ENCODE results near the gene RPS8.

RPS8 gene

DNA sequence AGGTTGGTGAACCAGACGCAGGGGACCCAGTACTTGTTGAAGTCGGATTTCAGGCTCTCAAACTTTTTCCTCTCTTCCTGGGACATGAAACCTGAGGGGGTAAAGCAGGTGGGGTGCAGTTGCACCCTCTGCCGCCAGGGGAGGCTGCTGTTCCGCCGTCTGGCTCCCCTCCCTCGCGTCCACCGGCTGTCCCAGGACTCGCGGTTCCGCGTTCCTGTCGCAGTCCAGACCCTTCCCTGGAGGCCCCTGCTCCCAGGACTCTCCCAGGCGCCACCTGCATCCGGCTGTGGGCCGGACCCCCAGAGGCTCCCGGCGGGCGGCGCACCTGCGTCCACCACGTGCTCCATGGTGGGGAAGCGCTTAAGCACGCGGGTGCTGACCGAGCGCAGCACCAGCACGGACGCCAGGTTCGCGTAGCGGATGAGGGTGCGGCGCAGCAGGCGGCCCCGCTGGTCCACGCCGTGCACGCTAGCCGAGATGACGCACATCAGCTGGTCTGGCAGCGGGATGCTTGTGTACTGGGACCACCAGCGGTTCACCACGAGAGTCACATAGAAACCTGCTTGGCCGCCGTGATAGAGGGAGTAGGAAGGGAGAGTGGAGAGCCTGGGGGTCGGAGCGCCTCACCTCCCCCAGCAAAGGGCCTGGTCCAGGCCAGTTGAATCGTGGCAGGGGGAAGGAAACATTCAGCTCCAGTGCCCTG, 10.9 kb downstream of the RPS8 start (continued):
- TF ChIP-seq, protein P1, sequence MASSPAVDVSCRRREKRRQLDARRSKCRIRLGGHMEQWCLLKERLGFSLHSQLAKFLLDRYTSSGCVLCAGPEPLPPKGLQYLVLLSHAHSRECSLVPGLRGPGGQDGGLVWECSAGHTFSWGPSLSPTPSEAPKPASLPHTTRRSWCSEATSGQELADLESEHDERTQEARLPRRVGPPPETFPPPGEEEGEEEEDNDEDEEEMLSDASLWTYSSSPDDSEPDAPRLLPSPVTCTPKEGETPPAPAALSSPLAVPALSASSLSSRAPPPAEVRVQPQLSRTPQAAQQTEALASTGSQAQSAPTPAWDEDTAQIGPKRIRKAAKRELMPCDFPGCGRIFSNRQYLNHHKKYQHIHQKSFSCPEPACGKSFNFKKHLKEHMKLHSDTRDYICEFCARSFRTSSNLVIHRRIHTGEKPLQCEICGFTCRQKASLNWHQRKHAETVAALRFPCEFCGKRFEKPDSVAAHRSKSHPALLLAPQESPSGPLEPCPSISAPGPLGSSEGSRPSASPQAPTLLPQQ (tag by site-specific recombination; IDR thresholded peaks at IDR 0.05), result peak; percentile 84
- 0 out of 2 replicates have a peak, but pooled peaks have one; percentile 15 for TF ChIP-seq WT1 (tag by site-specific recombination; IDR thresholded peaks at IDR 0.05)
- TF ChIP-seq ZNF701 (tag by site-specific recombination; IDR thresholded peaks at IDR 0.05), result no peak
- peak; percentile 96 for TF ChIP-seq GLIS2 (tag by site-specific recombination; IDR thresholded peaks at IDR 0.05)
- no peak; the same call in 1 of the 2 replicates for TF ChIP-seq ZNF660 (tag by site-specific recombination; IDR thresholded peaks at IDR 0.05)
- TF ChIP-seq, protein P2, sequence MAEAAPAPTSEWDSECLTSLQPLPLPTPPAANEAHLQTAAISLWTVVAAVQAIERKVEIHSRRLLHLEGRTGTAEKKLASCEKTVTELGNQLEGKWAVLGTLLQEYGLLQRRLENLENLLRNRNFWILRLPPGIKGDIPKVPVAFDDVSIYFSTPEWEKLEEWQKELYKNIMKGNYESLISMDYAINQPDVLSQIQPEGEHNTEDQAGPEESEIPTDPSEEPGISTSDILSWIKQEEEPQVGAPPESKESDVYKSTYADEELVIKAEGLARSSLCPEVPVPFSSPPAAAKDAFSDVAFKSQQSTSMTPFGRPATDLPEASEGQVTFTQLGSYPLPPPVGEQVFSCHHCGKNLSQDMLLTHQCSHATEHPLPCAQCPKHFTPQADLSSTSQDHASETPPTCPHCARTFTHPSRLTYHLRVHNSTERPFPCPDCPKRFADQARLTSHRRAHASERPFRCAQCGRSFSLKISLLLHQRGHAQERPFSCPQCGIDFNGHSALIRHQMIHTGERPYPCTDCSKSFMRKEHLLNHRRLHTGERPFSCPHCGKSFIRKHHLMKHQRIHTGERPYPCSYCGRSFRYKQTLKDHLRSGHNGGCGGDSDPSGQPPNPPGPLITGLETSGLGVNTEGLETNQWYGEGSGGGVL (tag by site-specific recombination; IDR thresholded peaks at IDR 0.05), result peak; percentile 54; the same call in 1 of the 2 replicates
- TF ChIP-seq IKZF3 (tag by site-specific recombination; IDR thresholded peaks at IDR 0.05), result peak; percentile 97
- TF ChIP-seq ZNF561 (tag by site-specific recombination; IDR thresholded peaks at IDR 0.05; ENCODE audit: borderline replicate concordance), result peak; percentile 80; the same call in 1 of the 2 replicates
- TF ChIP-seq ZNF558 (tag by site-specific recombination; IDR thresholded peaks at IDR 0.05), result no peak
- peak; percentile 43; the same call in 1 of the 2 replicates for TF ChIP-seq ZBTB20 (tag by site-specific recombination; IDR thresholded peaks at IDR 0.05)
- TF ChIP-seq, protein P3, sequence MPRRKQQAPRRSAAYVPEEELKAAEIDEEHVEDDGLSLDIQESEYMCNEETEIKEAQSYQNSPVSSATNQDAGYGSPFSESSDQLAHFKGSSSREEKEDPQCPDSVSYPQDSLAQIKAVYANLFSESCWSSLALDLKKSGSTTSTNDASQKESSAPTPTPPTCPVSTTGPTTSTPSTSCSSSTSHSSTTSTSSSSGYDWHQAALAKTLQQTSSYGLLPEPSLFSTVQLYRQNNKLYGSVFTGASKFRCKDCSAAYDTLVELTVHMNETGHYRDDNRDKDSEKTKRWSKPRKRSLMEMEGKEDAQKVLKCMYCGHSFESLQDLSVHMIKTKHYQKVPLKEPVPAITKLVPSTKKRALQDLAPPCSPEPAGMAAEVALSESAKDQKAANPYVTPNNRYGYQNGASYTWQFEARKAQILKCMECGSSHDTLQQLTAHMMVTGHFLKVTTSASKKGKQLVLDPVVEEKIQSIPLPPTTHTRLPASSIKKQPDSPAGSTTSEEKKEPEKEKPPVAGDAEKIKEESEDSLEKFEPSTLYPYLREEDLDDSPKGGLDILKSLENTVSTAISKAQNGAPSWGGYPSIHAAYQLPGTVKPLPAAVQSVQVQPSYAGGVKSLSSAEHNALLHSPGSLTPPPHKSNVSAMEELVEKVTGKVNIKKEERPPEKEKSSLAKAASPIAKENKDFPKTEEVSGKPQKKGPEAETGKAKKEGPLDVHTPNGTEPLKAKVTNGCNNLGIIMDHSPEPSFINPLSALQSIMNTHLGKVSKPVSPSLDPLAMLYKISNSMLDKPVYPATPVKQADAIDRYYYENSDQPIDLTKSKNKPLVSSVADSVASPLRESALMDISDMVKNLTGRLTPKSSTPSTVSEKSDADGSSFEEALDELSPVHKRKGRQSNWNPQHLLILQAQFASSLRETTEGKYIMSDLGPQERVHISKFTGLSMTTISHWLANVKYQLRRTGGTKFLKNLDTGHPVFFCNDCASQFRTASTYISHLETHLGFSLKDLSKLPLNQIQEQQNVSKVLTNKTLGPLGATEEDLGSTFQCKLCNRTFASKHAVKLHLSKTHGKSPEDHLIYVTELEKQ (tag by site-specific recombination; IDR thresholded peaks at IDR 0.05; ENCODE audit: borderline replicate concordance), result no peak
- peak; percentile 94 for TF ChIP-seq ZBTB17 (tag by site-specific recombination; IDR thresholded peaks at IDR 0.05)
- TF ChIP-seq, protein P4, sequence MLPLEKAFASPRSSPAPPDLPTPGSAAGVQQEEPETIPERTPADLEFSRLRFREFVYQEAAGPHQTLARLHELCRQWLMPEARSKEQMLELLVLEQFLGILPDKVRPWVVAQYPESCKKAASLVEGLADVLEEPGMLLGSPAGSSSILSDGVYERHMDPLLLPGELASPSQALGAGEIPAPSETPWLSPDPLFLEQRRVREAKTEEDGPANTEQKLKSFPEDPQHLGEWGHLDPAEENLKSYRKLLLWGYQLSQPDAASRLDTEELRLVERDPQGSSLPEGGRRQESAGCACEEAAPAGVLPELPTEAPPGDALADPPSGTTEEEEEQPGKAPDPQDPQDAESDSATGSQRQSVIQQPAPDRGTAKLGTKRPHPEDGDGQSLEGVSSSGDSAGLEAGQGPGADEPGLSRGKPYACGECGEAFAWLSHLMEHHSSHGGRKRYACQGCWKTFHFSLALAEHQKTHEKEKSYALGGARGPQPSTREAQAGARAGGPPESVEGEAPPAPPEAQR (tag by site-specific recombination; IDR thresholded peaks at IDR 0.05), result no peak
- peak; percentile 45 for TF ChIP-seq KLF1 (tag by site-specific recombination; IDR thresholded peaks at IDR 0.05)
- TF ChIP-seq KLF16 (tag by site-specific recombination; IDR thresholded peaks at IDR 0.05), result peak; percentile 58
- 0 out of 2 replicates have a peak, but pooled peaks have one; percentile 62 for TF ChIP-seq SCRT1 (tag by site-specific recombination; IDR thresholded peaks at IDR 0.05; ENCODE audit: borderline replicate concordance)
- no peak for TF ChIP-seq TCF7L2 (IDR thresholded peaks at IDR 0.05; ENCODE audit: borderline replicate concordance, low read depth, low read length)
- TF ChIP-seq SETDB1 (IDR thresholded peaks at IDR 0.05; ENCODE audit: insufficient read length, low read length), result peak; percentile 13
- TF ChIP-seq, protein P5, sequence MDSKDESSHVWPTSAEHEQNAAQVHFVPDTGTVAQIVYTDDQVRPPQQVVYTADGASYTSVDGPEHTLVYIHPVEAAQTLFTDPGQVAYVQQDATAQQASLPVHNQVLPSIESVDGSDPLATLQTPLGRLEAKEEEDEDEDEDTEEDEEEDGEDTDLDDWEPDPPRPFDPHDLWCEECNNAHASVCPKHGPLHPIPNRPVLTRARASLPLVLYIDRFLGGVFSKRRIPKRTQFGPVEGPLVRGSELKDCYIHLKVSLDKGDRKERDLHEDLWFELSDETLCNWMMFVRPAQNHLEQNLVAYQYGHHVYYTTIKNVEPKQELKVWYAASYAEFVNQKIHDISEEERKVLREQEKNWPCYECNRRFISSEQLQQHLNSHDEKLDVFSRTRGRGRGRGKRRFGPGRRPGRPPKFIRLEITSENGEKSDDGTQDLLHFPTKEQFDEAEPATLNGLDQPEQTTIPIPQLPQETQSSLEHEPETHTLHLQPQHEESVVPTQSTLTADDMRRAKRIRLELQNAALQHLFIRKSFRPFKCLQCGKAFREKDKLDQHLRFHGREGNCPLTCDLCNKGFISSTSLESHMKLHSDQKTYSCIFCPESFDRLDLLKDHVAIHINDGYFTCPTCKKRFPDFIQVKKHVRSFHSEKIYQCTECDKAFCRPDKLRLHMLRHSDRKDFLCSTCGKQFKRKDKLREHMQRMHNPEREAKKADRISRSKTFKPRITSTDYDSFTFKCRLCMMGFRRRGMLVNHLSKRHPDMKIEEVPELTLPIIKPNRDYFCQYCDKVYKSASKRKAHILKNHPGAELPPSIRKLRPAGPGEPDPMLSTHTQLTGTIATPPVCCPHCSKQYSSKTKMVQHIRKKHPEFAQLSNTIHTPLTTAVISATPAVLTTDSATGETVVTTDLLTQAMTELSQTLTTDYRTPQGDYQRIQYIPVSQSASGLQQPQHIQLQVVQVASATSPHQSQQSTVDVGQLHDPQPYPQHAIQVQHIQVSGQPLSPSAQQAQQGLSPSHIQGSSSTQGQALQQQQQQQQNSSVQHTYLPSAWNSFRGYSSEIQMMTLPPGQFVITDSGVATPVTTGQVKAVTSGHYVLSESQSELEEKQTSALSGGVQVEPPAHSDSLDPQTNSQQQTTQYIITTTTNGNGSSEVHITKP (tag by site-specific recombination; IDR thresholded peaks at IDR 0.05), result peak; percentile 89
- peak; percentile 46 for TF ChIP-seq ZNF654 (tag by site-specific recombination; IDR thresholded peaks at IDR 0.05; ENCODE audit: low read depth)
- TF ChIP-seq ZNF830 (tag by site-specific recombination; IDR thresholded peaks at IDR 0.05; ENCODE audit: low read depth), result no peak
- TF ChIP-seq ZNF658 (tag by site-specific recombination; IDR thresholded peaks at IDR 0.05), result no peak
- TF ChIP-seq, protein P6, sequence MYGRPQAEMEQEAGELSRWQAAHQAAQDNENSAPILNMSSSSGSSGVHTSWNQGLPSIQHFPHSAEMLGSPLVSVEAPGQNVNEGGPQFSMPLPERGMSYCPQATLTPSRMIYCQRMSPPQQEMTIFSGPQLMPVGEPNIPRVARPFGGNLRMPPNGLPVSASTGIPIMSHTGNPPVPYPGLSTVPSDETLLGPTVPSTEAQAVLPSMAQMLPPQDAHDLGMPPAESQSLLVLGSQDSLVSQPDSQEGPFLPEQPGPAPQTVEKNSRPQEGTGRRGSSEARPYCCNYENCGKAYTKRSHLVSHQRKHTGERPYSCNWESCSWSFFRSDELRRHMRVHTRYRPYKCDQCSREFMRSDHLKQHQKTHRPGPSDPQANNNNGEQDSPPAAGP (tag by site-specific recombination; IDR thresholded peaks at IDR 0.05), result peak; percentile 72; the same call in 1 of the 2 replicates
- peak; percentile 76; the same call in 1 of the 2 replicates for TF ChIP-seq ZNF324 (tag by site-specific recombination; IDR thresholded peaks at IDR 0.05)
- TF ChIP-seq ZNF501 (tag by site-specific recombination; IDR thresholded peaks at IDR 0.05), result peak; percentile 97
- TF ChIP-seq ZNF335 (tag by site-specific recombination; conservative IDR thresholded peaks at IDR 0.05), result peak; percentile 76; the same call in 1 of the 2 replicates

All from HEK293 (cell line).